HL-60/S4 treated with retinoic acid at 250 ng/mL for 4 days and 3 days (cell line): ENCODE data around the gene MYOG.

Experiments
- in situ Hi-C: fragments of 300-500 bp; cut with MboI; formaldehyde crosslinking; loops from 2 replicates; pipeline ENCODE4 v1.7.0; 2022; ENCODE audit warnings: low sequenced_read_pairs

The MYOG gene

GRCh38 chr1:203117611-203118575, 32.1 kb upstream of the MYOG start:
- in situ Hi-C loops, result no loop called here

- in situ Hi-C loops, result no loop called here
Observed at GRCh38 chr1:203116091-203116820, 30.4 kb upstream of the MYOG start.

GRCh38 chr1:203114202-203114601, 28.4 kb upstream of the MYOG start:
- in situ Hi-C loops, result no loop called here

- in situ Hi-C loops, result no loop called here
Observed at GRCh38 chr1:203113308-203113707, 27.5 kb upstream of the MYOG start.

- in situ Hi-C loops, result no loop called here
Observed at GRCh38 chr1:203112475-203112874, 26.7 kb upstream of the MYOG start.

- in situ Hi-C loops, result no loop called here
Observed at GRCh38 chr1:203104789-203105390, 19.1 kb upstream of the MYOG start.

- in situ Hi-C loops, result no loop called here
Observed at GRCh38 chr1:203103829-203104495, 18.1 kb upstream of the MYOG start.

GRCh38 chr1:203103216-203103615, 17.4 kb upstream of the MYOG start:
- in situ Hi-C loops, result no loop called here

GRCh38 chr1:203101813-203102634, 16.2 kb upstream of the MYOG start:
- in situ Hi-C loops, result no loop called here

GRCh38 chr1:203100516-203100869, 14.7 kb upstream of the MYOG start:
- in situ Hi-C loops, result no loop called here

GRCh38 chr1:203099805-203100515, 14.1 kb upstream of the MYOG start:
- in situ Hi-C loops, result no loop called here

- in situ Hi-C loops, result no loop called here
Observed at GRCh38 chr1:203098914-203099520, 13.2 kb upstream of the MYOG start.

GRCh38 chr1:203098445-203098844, 12.6 kb upstream of the MYOG start:
- in situ Hi-C loops, result no loop called here

- in situ Hi-C loops, result no loop called here
Observed at GRCh38 chr1:203097001-203097400, 11.2 kb upstream of the MYOG start.

- in situ Hi-C loops, result no loop called here
Observed at GRCh38 chr1:203096566-203096965, 10.8 kb upstream of the MYOG start.

- in situ Hi-C loops, result no loop called here
Observed at GRCh38 chr1:203095061-203095690, 9.4 kb upstream of the MYOG start.

GRCh38 chr1:203093754-203094410, 8.1 kb upstream of the MYOG start:
- in situ Hi-C loops, result no loop called here

GRCh38 chr1:203091761-203092330, 6.0 kb upstream of the MYOG start:
- in situ Hi-C loops, result no loop called here
